ENCODE results near the gene FBXO46.

GRCh38 chr19:45757695-45758094 is 27.0 kb upstream of the FBXO46 start:
- TF ChIP-seq EZH2 (IDR thresholded peaks at IDR 0.05; ENCODE audit: low read depth) (no peak), CTCF (conservative IDR thresholded peaks at IDR 0.05) (no peak)

All from PC-9 (cell line).